ENCODE data around the gene ISM2. TPM values are rescaled to one million over a fixed set of nuclear protein-coding genes. Genes with fewer than 3 reads are reported as not detected.
A peak's percentile ranks its signal among the peaks of the same experiment; 100 is the strongest.

ISM2 gene
- total and polyA plus RNA-seq, 2 of the 13 experiments (the other 11 are each of a cell fraction or from before 2014, with no cell fraction given), result 1.8 to 40.7 TPM

DNA sequence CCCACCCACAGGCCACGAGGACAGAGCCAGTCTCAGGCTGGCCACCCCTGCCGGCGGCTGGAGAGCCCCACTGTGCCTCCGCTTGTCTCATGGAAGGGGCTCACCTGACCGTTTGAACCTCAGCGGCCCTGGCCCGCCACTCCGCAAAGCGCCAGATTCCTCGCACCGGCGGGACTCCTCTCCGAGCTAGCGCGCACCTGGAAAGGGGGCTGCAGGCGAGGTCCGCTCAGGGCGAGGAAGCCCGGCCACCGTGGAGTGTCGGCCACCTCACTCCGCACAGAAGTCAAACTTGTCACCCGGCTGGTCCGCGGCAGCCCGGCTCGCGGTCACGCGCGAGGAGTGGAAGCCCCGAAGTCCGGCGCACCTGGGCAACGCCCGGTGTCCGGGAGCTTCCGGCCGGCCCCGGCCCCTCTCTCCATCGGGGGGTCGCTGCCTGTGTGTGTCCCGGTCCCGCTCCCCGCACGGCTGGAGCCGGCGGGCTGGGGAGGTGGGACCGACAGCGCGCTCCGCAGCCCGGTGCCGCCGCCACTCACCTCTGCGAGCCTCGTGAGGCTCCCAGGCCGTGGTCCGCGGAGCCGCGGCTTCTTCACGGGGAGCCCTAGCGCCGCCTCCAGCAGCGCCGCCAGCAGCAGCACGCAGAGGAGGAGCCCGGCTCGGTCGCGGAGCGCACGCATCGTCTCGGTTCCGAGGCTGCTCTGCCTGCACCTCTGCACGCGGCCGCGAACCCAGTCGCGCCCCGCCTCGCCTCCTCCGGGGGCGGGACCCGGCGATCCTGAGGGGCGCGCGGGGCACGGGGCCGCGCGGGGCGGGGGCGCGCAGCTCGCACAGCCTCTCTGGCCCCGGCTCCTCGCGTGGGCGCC lies at the start of gene ISM2 (continued):
- TF ChIP-seq CSRNP2 (CRISPR knock-in tag; conservative IDR thresholded peaks at IDR 0.05; ENCODE audit: low read depth) (no peak), ERF (CRISPR knock-in tag; IDR thresholded peaks at IDR 0.05) (peak; percentile 77; the same call in 1 of the 2 replicates), CENPBD1 (CRISPR knock-in tag; IDR thresholded peaks at IDR 0.05; ENCODE audit: borderline replicate concordance, low read depth) (no peak), TBP (CRISPR knock-in tag; IDR thresholded peaks at IDR 0.05) (no peak), ZNF761 (CRISPR knock-in tag; conservative IDR thresholded peaks at IDR 0.05) (no peak), MYC (CRISPR knock-in tag; IDR thresholded peaks at IDR 0.05; ENCODE audit: borderline replicate concordance) (peak; percentile 85), ZSCAN9 (CRISPR knock-in tag; IDR thresholded peaks at IDR 0.05; ENCODE audit: borderline replicate concordance) (0 out of 2 replicates have a peak, but pooled peaks have one; percentile 47), ZNF784 (CRISPR knock-in tag; IDR thresholded peaks at IDR 0.05; ENCODE audit: borderline replicate concordance) (peak; percentile 55; the same call in 1 of the 2 replicates), SP5 (CRISPR knock-in tag; IDR thresholded peaks at IDR 0.05; ENCODE audit: borderline replicate concordance, low read depth) (no peak; the same call in 1 of the 2 replicates), DZIP1 (CRISPR knock-in tag; IDR thresholded peaks at IDR 0.05) (no peak), ZNF30 (CRISPR knock-in tag; IDR thresholded peaks at IDR 0.05) (no peak), HDAC1 (CRISPR knock-in tag; IDR thresholded peaks at IDR 0.05) (peak; percentile 16; the same call in 1 of the 2 replicates), ARNT2 (CRISPR knock-in tag; IDR thresholded peaks at IDR 0.05; ENCODE audit: low read depth) (peak; percentile 85; the same call in 1 of the 2 replicates), GLI4 (CRISPR knock-in tag; IDR thresholded peaks at IDR 0.05; ENCODE audit: borderline replicate concordance) (0 out of 2 replicates have a peak, but pooled peaks have one; percentile 58)
- TF ChIP-seq, protein P1, sequence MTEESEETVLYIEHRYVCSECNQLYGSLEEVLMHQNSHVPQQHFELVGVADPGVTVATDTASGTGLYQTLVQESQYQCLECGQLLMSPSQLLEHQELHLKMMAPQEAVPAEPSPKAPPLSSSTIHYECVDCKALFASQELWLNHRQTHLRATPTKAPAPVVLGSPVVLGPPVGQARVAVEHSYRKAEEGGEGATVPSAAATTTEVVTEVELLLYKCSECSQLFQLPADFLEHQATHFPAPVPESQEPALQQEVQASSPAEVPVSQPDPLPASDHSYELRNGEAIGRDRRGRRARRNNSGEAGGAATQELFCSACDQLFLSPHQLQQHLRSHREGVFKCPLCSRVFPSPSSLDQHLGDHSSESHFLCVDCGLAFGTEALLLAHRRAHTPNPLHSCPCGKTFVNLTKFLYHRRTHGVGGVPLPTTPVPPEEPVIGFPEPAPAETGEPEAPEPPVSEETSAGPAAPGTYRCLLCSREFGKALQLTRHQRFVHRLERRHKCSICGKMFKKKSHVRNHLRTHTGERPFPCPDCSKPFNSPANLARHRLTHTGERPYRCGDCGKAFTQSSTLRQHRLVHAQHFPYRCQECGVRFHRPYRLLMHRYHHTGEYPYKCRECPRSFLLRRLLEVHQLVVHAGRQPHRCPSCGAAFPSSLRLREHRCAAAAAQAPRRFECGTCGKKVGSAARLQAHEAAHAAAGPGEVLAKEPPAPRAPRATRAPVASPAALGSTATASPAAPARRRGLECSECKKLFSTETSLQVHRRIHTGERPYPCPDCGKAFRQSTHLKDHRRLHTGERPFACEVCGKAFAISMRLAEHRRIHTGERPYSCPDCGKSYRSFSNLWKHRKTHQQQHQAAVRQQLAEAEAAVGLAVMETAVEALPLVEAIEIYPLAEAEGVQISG (CRISPR knock-in tag; IDR thresholded peaks at IDR 0.05), result peak; percentile 58; the same call in 1 of the 2 replicates
- TF ChIP-seq, protein P2, sequence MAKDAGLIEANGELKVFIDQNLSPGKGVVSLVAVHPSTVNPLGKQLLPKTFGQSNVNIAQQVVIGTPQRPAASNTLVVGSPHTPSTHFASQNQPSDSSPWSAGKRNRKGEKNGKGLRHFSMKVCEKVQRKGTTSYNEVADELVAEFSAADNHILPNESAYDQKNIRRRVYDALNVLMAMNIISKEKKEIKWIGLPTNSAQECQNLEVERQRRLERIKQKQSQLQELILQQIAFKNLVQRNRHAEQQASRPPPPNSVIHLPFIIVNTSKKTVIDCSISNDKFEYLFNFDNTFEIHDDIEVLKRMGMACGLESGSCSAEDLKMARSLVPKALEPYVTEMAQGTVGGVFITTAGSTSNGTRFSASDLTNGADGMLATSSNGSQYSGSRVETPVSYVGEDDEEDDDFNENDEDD (CRISPR knock-in tag; IDR thresholded peaks at IDR 0.05; ENCODE audit: borderline replicate concordance), result peak; percentile 68

All from HepG2 (cell line).